ENCODE results near the gene LFNG.
A peak's percentile ranks its signal among the peaks of the same experiment; 100 is the strongest.

Gene LFNG

GRCh38 chr7:2508327-2509215 is 11.0 kb upstream of the LFNG start:
- TF ChIP-seq, protein P1, sequence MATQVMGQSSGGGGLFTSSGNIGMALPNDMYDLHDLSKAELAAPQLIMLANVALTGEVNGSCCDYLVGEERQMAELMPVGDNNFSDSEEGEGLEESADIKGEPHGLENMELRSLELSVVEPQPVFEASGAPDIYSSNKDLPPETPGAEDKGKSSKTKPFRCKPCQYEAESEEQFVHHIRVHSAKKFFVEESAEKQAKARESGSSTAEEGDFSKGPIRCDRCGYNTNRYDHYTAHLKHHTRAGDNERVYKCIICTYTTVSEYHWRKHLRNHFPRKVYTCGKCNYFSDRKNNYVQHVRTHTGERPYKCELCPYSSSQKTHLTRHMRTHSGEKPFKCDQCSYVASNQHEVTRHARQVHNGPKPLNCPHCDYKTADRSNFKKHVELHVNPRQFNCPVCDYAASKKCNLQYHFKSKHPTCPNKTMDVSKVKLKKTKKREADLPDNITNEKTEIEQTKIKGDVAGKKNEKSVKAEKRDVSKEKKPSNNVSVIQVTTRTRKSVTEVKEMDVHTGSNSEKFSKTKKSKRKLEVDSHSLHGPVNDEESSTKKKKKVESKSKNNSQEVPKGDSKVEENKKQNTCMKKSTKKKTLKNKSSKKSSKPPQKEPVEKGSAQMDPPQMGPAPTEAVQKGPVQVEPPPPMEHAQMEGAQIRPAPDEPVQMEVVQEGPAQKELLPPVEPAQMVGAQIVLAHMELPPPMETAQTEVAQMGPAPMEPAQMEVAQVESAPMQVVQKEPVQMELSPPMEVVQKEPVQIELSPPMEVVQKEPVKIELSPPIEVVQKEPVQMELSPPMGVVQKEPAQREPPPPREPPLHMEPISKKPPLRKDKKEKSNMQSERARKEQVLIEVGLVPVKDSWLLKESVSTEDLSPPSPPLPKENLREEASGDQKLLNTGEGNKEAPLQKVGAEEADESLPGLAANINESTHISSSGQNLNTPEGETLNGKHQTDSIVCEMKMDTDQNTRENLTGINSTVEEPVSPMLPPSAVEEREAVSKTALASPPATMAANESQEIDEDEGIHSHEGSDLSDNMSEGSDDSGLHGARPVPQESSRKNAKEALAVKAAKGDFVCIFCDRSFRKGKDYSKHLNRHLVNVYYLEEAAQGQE (IDR thresholded peaks at IDR 0.05; ENCODE audit: insufficient read depth in 1 of 2, low read depth in 2 of 2, low read length in 2 of 2) = 0 out of 4 replicates have a peak, but pooled peaks of 1 of the 2 experiments have one; percentile 21
- no peak for TF ChIP-seq FOXP2 (optimal IDR thresholded peaks at IDR 0.05; ENCODE audit: borderline replicate concordance, extremely low read depth, extremely low read length, insufficient read depth)

GRCh38 chr7:2509298-2509906 is 10.2 kb upstream of the LFNG start:
- TF ChIP-seq, protein P1 (IDR thresholded peaks at IDR 0.05; ENCODE audit: insufficient read depth in 1 of 2, low read depth in 2 of 2, low read length in 2 of 2) = no peak
- TF ChIP-seq FOXP2 (optimal IDR thresholded peaks at IDR 0.05; ENCODE audit: borderline replicate concordance, extremely low read depth, extremely low read length, insufficient read depth) = no peak
- TF ChIP-seq TAF1 (IDR thresholded peaks at IDR 0.05; ENCODE audit: borderline replicate concordance, insufficient read depth, low read length) = no peak
- TF ChIP-seq SIN3A (IDR thresholded peaks at IDR 0.05; ENCODE audit: borderline replicate concordance, insufficient read depth, low read length) = no peak
- no peak for TF ChIP-seq POLR2AphosphoS5 (IDR thresholded peaks at IDR 0.05; ENCODE audit: low read depth, low read length)

DNA sequence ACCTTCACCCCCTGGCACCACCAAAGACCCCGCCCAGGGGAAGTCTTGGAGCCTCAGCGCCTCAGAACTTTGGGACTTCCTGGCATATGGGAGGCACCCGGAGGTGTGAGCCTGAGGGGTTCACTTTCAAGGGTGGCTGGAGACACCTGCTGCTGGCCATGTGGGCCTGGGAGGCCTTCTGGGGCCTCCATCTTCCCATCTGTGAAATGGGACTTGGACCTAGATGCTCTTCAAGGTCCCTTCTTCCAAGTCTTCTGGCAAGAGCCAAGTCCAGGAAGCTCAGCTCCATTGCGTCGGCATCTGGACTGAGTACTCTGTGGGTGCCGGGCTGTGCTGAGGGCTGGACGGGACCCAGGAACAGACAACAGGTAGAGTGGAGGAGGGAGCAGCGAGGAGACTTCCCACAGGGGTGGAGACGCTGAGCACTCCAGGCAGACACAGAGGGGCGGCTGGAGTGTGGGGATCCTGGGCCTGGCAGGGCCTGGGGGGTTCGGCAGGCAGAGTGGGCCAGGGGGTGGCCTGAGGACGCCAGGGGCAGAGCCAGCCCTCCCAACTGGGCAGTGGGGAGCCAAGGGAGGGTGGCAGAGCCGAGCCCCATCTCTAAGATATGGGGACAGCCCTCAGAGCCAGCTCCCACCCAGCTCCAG is 9.3 kb upstream of the LFNG start:
- TF ChIP-seq FOXP2 (optimal IDR thresholded peaks at IDR 0.05; ENCODE audit: borderline replicate concordance, extremely low read depth, extremely low read length, insufficient read depth) = no peak
- TF ChIP-seq, protein P1 (IDR thresholded peaks at IDR 0.05; ENCODE audit: insufficient read depth in 1 of 2, low read depth in 2 of 2, low read length in 2 of 2) = no peak
- TF ChIP-seq SIN3A (IDR thresholded peaks at IDR 0.05; ENCODE audit: borderline replicate concordance, insufficient read depth, low read length) = no peak
- TF ChIP-seq POLR2AphosphoS5 (IDR thresholded peaks at IDR 0.05; ENCODE audit: low read depth, low read length) = no peak
- no peak for TF ChIP-seq TAF1 (IDR thresholded peaks at IDR 0.05; ENCODE audit: borderline replicate concordance, insufficient read depth, low read length)

GRCh38 chr7:2510909-2511768 is 8.4 kb upstream of the LFNG start:
- TF ChIP-seq FOXP2 (optimal IDR thresholded peaks at IDR 0.05; ENCODE audit: borderline replicate concordance, extremely low read depth, extremely low read length, insufficient read depth) (no peak), TAF1 (IDR thresholded peaks at IDR 0.05; ENCODE audit: borderline replicate concordance, insufficient read depth, low read length) (no peak), POLR2AphosphoS5 (IDR thresholded peaks at IDR 0.05; ENCODE audit: low read depth, low read length) (no peak), SIN3A (IDR thresholded peaks at IDR 0.05; ENCODE audit: borderline replicate concordance, insufficient read depth, low read length) (no peak)
- TF ChIP-seq, protein P1 (IDR thresholded peaks at IDR 0.05; ENCODE audit: insufficient read depth in 1 of 2, low read depth in 2 of 2, low read length in 2 of 2) = no peak
